HG03095 (cell line): ENCODE measurements around the gene CTSZ.

Source experiments
- ATAC-seq: cut with Tn5 transposase; IDR thresholded peaks from one replicate; pipeline ENCODE4 v1.9.1; 2021; ENCODE audit warnings: moderate library complexity; ENCODE audit not compliant: unreplicated experiment

The CTSZ gene

GRCh38 chr20:59032023-59032712 lies 25.1 kb upstream of the CTSZ start, which contains the start of gene ATP5F1E:
Gene ATP5F1E, minus strand, starts transcription at chr20:59032335. Its CDS starts 84 bp downstream, at chr20:59032251.
- ATAC-seq: peak; percentile 90

- no peak for ATAC-seq
These were observed 24.5 kb upstream of the CTSZ start for GRCh38 chr20:59031564-59032022.

DNA sequence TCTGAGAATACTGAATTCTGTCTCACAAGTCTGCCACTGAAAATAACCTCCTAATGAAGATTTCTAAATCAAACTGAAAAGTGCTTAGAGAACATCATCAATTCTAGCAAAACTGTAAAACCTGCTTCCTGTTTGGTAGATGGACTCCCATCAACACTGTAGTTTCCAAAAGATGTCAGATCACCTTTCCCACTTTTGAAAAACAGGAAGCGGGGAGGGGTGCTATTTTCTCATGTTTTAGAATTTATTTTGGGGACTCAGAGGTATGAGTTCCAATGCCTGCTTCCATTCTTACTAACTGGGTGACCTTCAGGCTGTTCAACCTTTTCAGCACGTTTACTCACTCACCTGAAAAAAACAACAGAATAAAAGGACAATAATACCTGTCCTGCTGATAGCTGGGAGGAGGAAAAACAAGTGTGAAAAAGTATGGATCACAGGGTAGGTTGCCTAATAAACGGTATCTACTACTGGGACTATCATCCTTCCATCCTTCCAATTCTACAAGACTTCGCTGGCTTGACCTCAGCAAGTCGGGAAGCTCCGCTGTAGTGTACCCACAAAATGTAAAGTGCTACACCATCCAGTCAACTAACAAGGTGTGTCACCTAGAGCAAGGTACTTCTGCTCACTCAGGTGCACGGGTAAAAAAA lies 24.0 kb upstream of the CTSZ start:
- no peak for ATAC-seq

DNA sequence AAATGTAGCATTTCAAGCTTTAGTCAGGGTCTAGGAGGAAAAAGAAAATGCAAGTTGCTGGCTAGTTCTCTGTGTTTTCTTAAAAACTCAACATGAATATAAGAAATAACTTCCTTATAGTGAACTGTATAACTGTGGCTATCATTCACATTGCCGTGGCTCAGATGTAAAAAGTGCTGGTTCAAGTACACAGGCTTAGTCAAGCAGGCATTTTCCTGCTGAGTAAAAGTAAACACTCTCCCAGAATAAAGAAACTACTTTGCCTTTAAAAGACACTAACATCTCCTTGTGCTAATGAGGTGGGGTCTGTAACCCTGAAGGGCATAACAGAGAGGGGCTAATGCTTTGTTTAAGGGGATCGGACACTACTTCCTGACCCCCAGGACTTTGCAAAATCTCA lies 21.8 kb upstream of the CTSZ start:
- no peak for ATAC-seq

DNA sequence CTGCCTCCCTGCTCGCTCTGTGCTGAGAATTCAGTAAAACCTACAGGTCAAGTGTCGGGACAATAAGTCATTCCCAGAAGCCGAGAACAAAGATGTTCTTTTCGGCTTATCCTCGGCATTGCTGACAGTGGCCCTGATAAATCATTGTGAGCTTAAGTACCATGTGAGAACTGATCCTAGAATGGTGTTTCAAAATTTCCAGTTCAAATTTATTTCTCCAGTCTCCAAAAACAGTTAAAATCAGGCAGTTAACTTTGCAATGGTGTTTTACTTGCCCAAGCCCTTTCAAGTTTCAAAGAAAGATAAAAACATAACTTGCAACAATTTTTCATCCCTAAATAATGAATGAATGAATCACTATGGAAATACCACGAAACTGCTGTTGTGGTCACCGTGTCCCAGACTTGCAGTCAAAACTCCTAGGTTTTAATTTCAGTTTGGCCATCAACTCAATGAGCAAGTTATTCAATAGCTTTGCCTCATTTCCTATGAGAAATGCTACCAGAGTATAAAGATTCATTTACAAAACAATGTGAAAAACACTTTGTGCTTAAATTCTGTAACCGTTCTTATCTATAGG lies 20.8 kb upstream of the CTSZ start:
- no peak for ATAC-seq

GRCh38 chr20:59026904-59027740 lies 20.1 kb upstream of the CTSZ start:
- ATAC-seq: no peak

GRCh38 chr20:59025511-59025910 lies 18.5 kb upstream of the CTSZ start:
- ATAC-seq: no peak

DNA sequence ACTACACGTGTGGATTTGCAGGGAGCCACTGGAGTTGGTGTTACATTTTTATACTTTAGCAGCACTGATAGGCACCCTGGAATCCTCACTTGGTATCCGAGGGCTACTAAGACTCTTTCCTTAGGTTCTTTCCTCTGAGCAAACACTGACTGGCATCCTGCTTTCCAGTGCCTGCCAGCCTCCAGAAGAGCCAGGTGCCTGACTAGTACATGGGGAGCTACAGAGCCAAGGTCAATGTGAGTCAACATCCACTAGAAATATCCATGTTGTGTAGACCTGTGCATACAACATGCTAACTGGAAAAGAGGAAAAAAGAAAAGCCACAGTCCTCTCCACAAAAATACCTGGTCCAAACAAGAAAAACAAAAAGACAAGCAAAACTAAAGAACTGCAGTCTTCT lies 18.0 kb upstream of the CTSZ start:
- no peak for ATAC-seq

GRCh38 chr20:59024111-59024530 lies 17.1 kb upstream of the CTSZ start:
- no peak for ATAC-seq

- no peak for ATAC-seq
These were observed 16.6 kb upstream of the CTSZ start for GRCh38 chr20:59023616-59024015.

DNA sequence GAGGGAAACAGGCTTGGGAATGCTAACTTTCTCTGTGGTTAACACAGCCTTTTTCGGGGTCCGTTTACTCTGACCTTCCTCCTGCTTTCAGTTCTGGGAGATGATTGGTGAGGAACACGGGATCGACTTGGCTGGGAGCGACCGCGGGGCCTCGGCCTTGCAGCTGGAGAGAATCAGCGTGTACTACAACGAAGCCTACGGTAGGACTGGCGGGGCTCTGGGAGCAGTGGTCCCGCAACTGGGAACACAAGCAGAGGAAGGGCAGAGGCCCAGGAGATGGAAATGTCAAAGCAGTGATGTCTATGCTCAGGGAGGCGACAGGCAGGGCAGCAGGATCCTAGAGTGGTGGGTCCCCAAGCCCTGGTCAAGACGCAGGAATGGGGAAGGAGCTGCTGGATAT lies 15.7 kb upstream of the CTSZ start:
- ATAC-seq: no peak

DNA sequence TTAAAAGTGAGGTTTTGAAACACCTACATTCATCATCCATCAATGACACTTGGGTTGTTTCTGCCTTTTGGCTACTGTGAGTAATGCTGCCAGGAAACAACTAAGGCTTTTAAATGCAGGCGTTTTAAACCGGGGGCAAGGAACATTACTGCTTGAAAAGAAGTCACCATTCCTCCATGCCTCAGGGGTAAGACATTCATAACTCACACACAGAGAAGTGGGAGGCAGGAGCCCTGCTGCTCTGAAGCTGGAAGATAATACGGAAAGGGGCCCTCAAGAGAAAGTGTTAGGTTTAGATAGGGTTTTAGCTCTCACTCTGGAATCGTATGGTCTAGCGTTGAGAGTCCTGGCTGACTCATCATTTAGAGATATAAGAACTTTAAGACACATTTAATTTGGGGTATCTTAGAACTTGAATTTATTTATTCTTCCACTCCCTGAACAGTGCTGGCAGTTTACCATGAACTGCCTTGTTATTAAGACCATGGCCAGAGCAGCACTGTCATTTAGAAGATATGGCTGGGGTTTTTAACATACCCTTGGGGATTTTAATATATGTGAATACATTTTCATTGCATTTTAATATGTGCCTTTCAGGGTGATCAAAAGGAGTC lies 14.0 kb upstream of the CTSZ start:
- ATAC-seq: no peak

DNA sequence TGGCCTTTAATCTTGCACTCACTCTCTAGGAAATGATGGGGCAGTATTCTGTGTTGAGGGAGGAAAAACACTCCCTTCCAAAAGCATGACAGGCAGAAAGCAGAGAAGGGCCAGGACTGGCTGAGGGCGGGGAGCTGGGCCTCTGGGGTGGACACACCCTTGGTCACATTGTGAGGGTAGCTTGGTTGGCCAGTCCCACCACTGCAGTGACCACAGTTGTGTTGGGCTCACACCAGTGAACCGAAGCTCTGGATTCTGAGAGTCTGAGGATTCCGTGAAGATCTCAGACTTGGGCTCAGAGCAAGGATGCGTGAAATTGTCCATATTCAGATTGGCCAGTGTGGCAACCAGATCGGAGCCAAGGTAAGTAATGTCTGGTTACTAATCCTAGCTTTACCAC lies 12.2 kb upstream of the CTSZ start, which contains the start of gene TUBB1:
Gene TUBB1 (plus strand): TSS at position 213 of the 400 bp plus-strand sequence. CDS start 94 bp downstream, at position 307.
- ATAC-seq: no peak

- ATAC-seq: no peak
These were observed 11.8 kb upstream of the CTSZ start for GRCh38 chr20:59018817-59019216.

DNA sequence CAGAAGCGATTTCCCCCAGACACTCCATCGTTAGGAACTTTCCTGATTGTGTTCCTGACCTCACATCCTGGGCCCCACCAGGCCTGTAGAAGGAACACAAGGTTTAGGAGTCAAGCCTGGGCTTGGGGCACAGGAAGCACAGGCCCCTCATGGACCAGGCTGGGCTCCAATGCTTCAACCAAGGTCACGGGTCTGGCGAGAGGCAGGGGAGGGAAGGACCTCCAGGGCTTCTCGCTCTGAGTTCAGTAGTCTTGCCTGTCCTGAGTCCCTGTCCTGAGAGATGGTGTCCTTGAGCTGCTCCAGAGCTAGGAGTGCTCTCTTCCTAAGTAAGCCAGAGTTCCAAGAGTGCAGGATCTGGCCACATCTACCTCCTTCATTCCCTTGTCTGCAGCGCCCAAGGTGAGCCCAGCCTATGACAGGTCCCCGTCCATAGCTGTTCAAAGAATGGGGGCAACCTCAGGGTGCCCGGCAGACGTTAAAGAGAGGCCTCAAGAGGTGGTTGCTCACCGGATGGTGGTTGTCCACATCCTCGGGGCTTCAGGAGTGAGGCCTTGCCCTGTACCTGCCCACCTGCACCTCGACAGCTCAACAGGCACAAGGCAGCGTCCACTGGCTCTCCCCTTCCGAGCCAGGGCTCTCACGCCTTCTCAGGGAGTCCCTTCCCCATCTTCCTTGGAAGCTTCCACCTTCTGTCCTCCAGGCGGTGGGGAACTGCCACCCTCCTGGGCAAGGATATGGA lies 10.6 kb upstream of the CTSZ start:
- no peak for ATAC-seq

DNA sequence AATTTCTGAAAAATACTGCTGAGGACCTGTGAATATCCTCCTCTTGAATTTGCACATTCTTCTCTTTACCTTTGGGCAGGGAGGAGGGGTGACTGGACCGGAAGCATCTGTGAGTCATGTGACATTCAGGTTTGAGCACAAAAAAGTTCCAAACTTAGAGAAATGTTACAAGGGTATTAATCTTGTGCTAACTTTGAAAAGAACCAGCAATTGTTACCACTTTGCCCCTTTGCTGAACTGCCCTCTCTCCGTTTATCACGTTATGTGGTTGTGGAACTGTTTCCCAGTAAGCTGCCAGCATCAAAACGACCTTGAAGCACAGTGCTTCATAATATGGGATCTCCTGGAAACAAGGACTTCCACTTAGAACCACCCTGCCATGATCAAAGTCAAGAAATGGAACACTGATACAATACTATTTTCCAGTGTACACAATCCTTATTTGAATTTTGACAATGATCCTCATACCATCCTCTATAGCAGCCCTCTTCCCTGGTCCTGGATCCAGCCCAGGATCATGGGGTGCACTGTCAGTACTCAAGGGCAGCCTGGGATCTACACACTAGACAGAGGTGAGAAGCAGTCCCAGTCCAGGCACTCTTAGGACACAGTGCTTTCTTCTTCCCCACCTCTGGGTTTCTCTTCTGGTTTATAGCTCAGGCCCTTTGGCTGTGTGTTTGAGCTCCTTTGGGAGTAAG lies 9.9 kb upstream of the CTSZ start:
- no peak for ATAC-seq

GRCh38 chr20:59015812-59016711 lies 9.0 kb upstream of the CTSZ start:
- ATAC-seq: no peak

DNA sequence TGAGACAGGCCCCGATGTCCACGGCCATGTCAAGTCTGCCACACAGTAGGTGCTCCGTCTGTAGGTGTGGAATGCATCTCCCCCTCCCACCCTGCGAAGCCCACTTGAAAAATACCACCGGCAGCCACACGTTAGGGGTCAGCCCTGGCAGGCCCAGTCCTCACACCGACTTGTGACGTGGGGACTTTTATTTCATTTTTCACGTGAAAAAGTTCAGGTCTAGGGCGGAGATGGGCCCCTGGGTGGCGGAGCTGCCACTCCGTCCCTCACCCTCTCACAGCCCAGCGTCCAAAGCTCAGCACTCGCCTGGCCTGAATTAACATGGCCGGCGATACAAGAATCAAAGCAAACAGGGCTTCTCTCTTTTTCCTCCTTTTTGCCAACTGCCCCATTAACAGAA lies 8.4 kb upstream of the CTSZ start:
- ATAC-seq: no peak
